Measurements from ENCODE around the gene ANKRD13D.
"Not testable (repeated sequence)": the region's sequence is repeated elsewhere in the genome, so short reads cannot be mapped to it uniquely, and the experiment has no call there.

Gene ANKRD13D

GRCh38 chr11:67289226-67289650 lies at the start of gene ANKRD13D:
Gene ANKRD13D (plus strand): TSS chr11:67289303. CDS start chr11:67289461, 158 bp downstream.
- DNase-seq: no peak

DNA sequence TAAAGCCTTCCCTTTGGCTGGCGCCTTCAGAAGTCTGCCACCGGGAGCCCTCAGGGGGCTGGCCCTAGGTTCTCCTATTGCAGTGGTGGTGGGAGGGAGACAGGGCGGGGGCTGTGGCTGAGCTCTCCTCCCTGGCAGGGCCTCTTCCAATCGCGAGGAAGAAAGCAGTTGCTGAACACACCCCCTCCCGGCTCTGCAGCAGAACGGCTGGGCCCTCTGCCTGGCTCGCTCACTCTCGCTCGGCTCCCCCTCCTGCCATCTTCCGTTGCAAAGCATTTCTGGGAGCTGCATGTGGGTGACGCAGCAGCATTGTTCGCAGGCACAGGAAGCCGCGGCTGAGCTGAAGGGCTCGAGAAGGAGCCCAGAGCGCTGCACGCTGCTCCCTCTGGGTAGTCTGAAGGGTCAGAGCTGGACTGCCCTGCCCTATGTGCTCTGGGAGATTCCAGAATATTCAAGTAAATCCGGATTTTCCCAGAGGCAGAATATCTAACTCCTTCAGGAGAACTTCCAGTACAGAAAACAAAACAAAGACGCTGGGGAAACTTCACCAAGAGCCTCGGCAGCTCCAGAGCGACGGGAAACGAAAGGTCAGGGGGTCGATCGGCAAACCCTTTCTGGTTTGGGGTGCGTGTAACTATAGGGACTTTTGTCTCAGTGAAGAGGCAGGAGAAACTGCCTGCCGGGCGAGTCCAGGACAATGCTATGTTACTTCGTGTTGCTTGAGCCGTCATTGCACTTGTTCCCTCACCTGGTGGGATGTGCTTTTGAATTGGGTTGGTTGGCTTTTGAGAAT lies 49.1 kb upstream of the ANKRD13D start:
- peak; percentile 86 to 95 for DNase-seq

GRCh38 chr11:67240576-67241389 lies 48.3 kb upstream of the ANKRD13D start:
- no peak for DNase-seq

- no peak for DNase-seq
These were observed 46.6 kb upstream of the ANKRD13D start for GRCh38 chr11:67242548-67242947.

DNA sequence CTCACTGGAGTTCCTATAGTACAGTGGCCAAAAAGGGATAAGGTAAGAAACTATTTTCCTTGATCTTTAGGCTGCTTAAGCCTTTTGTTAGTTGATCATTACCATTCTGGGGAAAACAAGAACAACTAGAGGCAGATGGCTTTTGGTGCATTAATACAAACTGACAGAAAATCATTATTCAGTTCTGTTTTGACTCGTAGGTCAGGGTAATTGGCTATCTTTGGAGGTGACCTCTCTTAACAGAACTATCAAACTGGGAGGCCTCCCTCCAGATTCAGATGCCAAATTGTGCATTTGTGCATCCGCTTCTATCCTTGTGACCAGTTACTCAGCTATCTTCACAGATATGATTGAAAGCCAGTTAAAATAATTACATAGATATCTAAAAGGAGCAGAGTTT lies 46.1 kb upstream of the ANKRD13D start:
- no peak for DNase-seq

- DNase-seq: no peak
These were observed 44.1 kb upstream of the ANKRD13D start for GRCh38 chr11:67245046-67245445.

- DNase-seq: no peak
These were observed 41.1 kb upstream of the ANKRD13D start for GRCh38 chr11:67247946-67248550.

GRCh38 chr11:67248653-67249052 lies 40.5 kb upstream of the ANKRD13D start:
- DNase-seq: no peak

DNA sequence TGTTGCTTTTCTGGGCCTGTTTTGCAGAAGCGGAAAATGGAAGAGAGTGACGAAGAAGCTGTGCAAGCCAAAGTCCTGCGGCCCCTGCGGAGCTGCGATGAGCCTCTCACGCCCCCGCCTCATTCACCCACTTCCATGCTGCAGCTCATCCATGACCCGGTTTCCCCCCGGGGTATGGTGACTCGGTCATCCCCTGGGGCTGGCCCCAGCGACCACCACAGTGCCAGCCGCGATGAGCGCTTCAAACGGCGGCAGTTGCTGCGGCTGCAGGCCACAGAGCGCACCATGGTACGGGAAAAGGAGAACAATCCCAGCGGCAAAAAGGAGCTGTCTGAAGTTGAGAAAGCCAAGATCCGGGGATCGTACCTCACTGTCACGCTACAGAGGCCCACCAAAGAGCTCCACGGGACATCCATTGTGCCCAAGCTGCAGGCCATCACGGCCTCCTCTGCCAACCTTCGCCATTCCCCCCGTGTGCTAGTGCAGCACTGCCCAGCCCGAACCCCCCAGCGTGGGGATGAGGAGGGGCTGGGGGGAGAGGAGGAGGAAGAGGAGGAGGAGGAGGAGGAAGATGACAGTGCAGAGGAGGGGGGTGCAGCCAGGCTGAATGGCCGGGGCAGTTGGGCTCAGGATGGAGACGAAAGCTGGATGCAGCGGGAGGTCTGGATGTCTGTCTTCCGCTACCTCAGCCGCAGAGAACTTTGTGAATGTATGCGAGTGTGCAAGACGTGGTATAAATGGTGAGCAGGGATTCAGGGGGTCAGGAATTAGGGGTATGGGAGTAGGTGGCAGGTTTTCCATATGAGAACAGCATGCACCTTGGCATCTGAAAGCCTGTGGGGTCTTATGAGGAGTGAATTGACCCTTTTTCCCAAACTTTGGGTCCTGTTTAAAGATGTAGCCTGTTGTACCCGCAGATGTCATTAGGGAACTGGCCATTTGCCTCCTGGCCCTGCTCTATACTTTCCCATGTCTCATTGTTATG lies 38.8 kb upstream of the ANKRD13D start:
- DNase-seq: no peak

GRCh38 chr11:67251841-67252240 lies 37.3 kb upstream of the ANKRD13D start:
- no peak for DNase-seq

GRCh38 chr11:67252831-67253239 lies 36.3 kb upstream of the ANKRD13D start:
- no peak for DNase-seq

DNA sequence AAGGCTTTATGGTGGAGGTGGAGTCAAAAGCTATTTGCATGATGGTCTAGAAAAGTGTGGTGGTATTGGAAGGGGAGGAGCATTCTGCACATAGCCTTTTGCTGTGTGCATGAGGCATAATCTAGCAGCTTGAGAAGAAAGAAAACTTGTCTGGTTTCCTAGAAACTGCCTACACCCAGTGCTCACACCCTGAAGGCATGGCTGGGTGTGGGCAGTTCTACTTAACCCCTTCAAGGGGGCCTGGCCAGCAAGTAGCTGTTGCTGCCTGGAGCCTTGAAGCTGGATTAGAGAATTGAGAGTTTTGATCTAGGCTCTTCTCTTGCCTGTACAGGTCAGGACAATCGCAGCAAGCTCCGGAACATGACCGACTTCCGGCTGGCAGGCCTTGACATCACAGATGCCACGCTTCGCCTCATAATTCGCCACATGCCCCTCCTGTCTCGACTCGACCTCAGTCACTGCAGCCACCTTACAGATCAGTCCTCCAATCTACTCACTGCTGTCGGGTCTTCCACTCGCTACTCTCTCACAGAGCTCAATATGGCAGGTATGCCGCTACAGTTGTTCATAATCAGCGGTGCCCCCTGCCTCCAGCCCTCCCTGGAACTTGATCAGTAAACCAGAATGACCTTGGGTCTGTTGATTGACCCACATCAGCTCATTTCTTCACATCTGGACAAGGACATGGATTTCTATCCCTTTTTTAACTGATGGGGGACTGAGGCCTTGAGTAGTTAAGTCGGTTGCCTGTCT lies 35.1 kb upstream of the ANKRD13D start:
- DNase-seq: no peak

- DNase-seq: no peak
These were observed 34.3 kb upstream of the ANKRD13D start for GRCh38 chr11:67254798-67255197.

DNA sequence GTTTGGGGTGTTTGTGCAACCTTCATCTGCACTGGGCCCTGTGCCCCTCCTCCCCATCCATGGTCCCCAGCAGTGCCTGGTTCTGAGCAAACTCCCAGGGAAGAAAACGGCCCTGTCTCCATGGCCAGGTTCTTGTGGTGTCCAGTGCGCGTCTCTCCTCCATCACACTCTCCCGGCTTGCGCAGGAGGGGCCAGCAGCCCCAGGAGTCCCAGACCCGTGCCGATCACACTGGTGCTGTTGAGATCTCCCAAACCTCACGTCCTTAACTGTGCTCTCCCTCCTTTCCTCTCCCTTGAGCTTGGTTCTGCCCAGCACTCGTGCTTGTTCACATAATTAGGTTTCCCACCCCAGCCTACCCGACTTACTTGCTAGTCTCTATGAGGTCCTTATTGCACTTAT lies 33.8 kb upstream of the ANKRD13D start:
- no peak for DNase-seq

DNA sequence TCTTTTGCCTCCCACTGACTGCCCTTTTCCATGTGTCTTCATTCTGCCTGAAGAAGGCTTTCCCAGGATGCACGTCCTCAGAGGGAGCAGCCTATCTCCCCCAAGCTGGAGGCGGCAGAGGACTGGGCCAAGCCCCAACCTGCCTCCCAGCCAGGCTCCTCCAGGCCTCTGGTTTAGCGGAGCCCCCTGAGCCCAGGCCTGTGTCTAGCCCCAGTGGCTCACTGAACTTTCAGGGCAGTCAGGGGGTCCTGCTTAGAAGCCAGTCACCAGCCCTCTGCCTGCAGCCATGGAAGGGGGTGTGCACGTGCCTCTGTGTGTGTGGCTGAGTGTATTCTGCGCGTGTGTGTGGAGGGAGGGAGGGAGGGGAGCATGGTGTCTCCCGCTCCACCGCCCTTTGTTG lies 33.2 kb upstream of the ANKRD13D start:
- no peak for DNase-seq

DNA sequence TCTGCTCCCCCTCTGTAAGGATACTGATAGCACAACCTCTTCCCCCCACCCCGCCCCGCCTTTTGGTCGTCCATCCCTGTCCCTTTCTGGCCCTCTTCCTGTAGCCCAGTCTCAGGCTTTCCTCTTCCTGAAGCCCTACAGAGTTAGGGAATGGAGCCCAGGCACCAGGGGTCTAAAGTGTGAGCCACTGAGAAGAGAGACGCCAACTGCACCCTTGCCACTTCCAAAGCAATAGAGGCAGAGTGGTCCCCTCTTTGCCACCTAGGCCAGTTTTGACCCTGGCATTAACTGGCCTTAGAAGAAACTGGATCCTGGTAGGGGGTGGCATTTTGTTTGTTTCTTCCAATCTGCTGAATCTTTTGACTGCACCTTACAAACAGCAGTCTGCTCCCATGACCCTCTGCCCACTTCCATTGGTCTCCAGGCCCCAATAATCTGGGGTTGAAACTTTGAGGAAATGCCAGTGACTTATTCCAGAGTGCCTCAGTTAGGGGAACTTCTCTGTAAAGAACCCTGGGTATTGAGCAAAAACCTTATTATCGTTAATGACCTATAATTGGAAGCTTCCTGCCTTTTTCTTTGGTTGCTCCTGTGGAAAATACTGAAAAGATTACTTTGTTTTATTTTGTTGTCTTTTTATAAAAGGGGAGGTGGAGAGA lies 32.5 kb upstream of the ANKRD13D start:
- DNase-seq: no peak

DNA sequence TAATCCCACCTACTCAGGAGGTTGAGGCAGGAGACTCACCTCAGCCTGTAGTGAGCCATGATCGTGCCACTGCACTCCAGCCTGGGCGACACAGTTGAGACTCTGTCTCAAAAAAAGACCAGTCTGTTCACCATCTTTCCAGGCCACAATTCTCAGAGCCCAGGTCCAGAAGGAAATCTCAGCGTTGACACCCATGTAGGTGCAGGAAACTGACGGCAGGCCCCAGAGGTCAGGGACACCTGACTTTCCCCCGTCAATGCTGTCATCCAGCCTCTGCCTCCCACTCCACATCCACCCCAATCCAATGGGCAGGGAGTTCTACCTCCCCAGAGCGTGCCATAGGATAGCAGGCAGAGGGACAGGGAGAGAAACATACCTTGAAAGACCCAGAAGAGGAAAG lies 28.7 kb upstream of the ANKRD13D start:
- DNase-seq: no peak

GRCh38 chr11:67260885-67261639 lies 28.0 kb upstream of the ANKRD13D start:
- not testable (repeated sequence) for DNase-seq

- DNase-seq: no peak
These were observed 27.5 kb upstream of the ANKRD13D start for GRCh38 chr11:67261640-67261945.

DNA sequence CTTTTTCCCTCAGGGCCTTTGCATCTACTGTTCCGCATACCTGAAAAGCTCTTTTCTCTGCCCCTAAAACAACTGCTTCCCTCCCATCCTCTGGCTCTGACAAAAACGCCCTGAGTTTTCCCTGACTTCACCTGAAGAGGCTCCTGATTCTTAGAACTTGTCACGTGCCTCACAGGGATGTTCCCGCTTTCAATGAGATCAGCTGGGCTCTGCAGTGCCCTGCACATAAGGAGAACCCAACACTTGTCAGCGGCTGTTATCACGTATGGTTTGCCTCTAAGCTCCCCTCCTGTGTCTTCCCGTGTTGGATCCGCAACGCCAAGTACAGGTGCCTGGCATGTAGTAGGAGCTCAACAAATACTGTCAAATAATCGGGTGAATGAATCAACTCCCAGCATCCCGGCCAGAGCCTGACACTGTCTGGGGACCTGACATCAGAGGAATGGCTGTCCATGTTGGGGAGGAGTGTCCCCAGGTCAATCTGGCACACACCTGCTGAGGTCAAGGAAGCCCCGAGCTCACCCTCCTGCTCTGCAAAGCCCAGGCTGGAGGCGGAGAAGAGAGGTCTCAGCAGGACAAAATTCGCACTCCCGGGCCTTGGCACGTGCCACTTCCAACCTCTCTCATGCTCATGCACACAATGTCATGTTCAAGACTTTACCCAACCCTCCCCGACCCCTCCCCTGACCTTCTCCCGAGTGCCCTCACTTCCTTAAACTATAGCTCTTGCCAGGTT lies 27.0 kb upstream of the ANKRD13D start:
- no peak for DNase-seq
